OCI-LY1 (cell line): ENCODE measurements around the gene ZFYVE16.

Experiments
- H2AFZ ChIP-seq: fragments of 200-600 bp; sonication (generic), shearing (Covaris generic); 2 replicates; pipeline ENCODE4 v1.6.0; 2014; ENCODE audit warnings: antibody characterized with exemption, mild to moderate bottlenecking, low read length
- H3F3A ChIP-seq: fragments of 200-600 bp; sonication (generic), shearing (Covaris generic); 2 replicates; pipeline ENCODE4 v1.6.0; 2014; ENCODE audit warnings: mild to moderate bottlenecking, antibody characterized with exemption, low read length, moderate library complexity; ENCODE audit not compliant: insufficient read depth
- H3K27ac ChIP-seq: fragments of 200-600 bp; sonication (generic); 2 replicates; pipeline ENCODE4 v1.5.1; 2014; ENCODE audit warnings: low read length, mixed run types, mild to moderate bottlenecking, low read depth; ENCODE audit not compliant: poor library complexity, severe bottlenecking
- H3K27me3 ChIP-seq: fragments of 200-600 bp; sonication (generic); 2 replicates; pipeline ENCODE4 v1.6.0; 2014; ENCODE audit warnings: antibody characterized with exemption, mild to moderate bottlenecking, low read length, moderate library complexity; ENCODE audit not compliant: insufficient read depth
- H3K36me3 ChIP-seq: fragments of 200-600 bp; sonication (generic); 2 replicates; pipeline ENCODE4 v1.6.1; 2014; ENCODE audit warnings: mild to moderate bottlenecking, antibody characterized with exemption, low read length, moderate library complexity, mixed read lengths; ENCODE audit not compliant: insufficient read depth
- H3K4me1 ChIP-seq: fragments of 200-600 bp; sonication (generic); 2 replicates; pipeline ENCODE4 v1.5.1; 2014; ENCODE audit warnings: mild to moderate bottlenecking, low read length, moderate library complexity; ENCODE audit not compliant: insufficient read depth, severe bottlenecking
- H3K4me2 ChIP-seq: fragments of 200-600 bp; sonication (generic), shearing (Covaris generic); 2 replicates; pipeline ENCODE4 v1.6.1; 2014; ENCODE audit warnings: low read length
- H3K4me3 ChIP-seq: fragments of 200-600 bp; sonication (generic); 2 replicates; pipeline ENCODE4 v1.5.1; 2014; ENCODE audit warnings: low read length, low read depth, mild to moderate bottlenecking, mixed read lengths; ENCODE audit not compliant: poor library complexity, severe bottlenecking
- H3K79me2 ChIP-seq: fragments of 200-600 bp; shearing (Covaris generic); 2 replicates; pipeline ENCODE4 v1.6.1; 2016; ENCODE audit warnings: mixed run types, low read length, mixed read lengths; ENCODE audit not compliant: insufficient read depth
- H3K9ac ChIP-seq: fragments of 200-600 bp; sonication (generic), shearing (Covaris generic); 2 replicates; pipeline ENCODE4 v1.6.1; 2014; ENCODE audit warnings: mild to moderate bottlenecking, low read length, mixed read lengths
- H3K9me2 ChIP-seq: fragments of 200-600 bp; sonication (generic), shearing (Covaris generic); 2 replicates; pipeline ENCODE4 v1.6.1; 2014; ENCODE audit warnings: low read depth, mild to moderate bottlenecking, low read length, mixed read lengths
- H3K9me3 ChIP-seq: fragments of 200-600 bp; shearing (Covaris generic); 2 replicates; pipeline ENCODE4 v1.6.1; 2014; ENCODE audit warnings: low read length, mixed read lengths
- H4K20me1 ChIP-seq: fragments of 200-600 bp; sonication (generic), shearing (Covaris generic); 2 replicates; pipeline ENCODE4 v1.6.0; 2016; ENCODE audit warnings: mild to moderate bottlenecking, low read length; ENCODE audit not compliant: insufficient read depth
- CTCF ChIP-seq: fragments of 200-600 bp; sonication (generic), shearing (Covaris generic); IDR thresholded peaks from 2 replicates; pipeline ENCODE4 v1.5.1; 2017; ENCODE audit warnings: mild to moderate bottlenecking, antibody characterized with exemption, low read length, moderate library complexity, mixed read lengths
- EZH2 ChIP-seq: fragments of 200-600 bp; sonication (generic), shearing (Covaris generic); IDR thresholded peaks from 2 replicates; pipeline ENCODE4 v1.8.0; 2017; ENCODE audit warnings: borderline replicate concordance, mixed run types, mild to moderate bottlenecking, antibody characterized with exemption, low read length, moderate library complexity, mixed read lengths

ZFYVE16 gene

DNA sequence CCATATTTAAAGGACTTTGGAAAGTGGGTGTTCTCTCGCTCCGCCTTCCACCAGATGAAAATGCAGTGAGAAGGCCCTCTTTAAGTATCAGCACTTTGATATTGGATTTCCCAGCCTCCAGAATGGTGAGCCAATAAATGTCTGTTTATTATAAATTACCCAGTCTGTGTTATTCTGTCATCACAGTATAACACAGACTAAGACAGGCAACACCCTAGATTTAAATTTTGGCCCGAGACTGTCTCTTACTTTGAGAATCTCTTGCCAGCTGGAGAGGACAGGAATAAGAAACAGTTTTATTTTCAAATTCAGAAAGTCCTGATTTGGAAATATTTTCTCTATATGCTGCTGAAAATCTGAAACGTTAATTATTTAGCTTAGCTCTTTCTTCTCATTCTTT, 101.5 kb downstream of the ZFYVE16 start:
- no peaks in the 10 kb centered on the region for H3K36me3 ChIP-seq
- no peaks in the 10 kb centered on the region for H3F3A ChIP-seq
- no peak overlapping the region for H3K27ac ChIP-seq
- no peaks in the 10 kb centered on the region for H3K9me2 ChIP-seq
- no peak overlapping the region for H3K4me3 ChIP-seq
- no peak overlapping the region for H3K4me2 ChIP-seq
- no peaks in the 10 kb centered on the region for H3K27me3 ChIP-seq
- H4K20me1 ChIP-seq, result no peaks in the 10 kb centered on the region
- no peaks in the 10 kb centered on the region for H3K9me3 ChIP-seq
- no peak overlapping the region for H2AFZ ChIP-seq
- H3K9ac ChIP-seq, result no peak overlapping the region
- no peaks in the 10 kb centered on the region for H3K79me2 ChIP-seq
- no peaks in the 10 kb centered on the region for H3K4me1 ChIP-seq
- TF ChIP-seq EZH2, result no peak
- TF ChIP-seq CTCF, result no peak

GRCh38 chr5:80516826-80517225, 109.0 kb downstream of the ZFYVE16 start:
- Histone ChIP-seq H3K27ac (no peak overlapping the region), H3K9me3 (no peaks in the 10 kb centered on the region), H3K79me2 (no peaks in the 10 kb centered on the region), H3K27me3 (no peaks in the 10 kb centered on the region), H2AFZ (no peak overlapping the region), H3K4me1 (no peaks in the 10 kb centered on the region), H3K4me3 (no peak overlapping the region), H3K9me2 (no peaks in the 10 kb centered on the region), H3F3A (no peaks in the 10 kb centered on the region; the same call in 1 of the 2 replicates), H3K4me2 (no peak overlapping the region), H3K36me3 (no peaks in the 10 kb centered on the region), H4K20me1 (no peaks in the 10 kb centered on the region), H3K9ac (no peak overlapping the region)
- no peak for TF ChIP-seq EZH2
- no peak for TF ChIP-seq CTCF
